Thyroid gland (tissue), 4 donors: ENCODE results near the gene ANTXRL. TPM values are rescaled to one million over a fixed set of nuclear protein-coding genes. Genes with fewer than 3 reads are reported as not detected.

ENCODE experiments used
- DNase-seq, 2 donors: peaks; one replicate each; pipeline ENCODE4 v3.0.0-alpha.2; 2019
- H3K27ac ChIP-seq, 3 donors: fragments of 200-600 bp; sonication (generic); 1 replicate in 2 of 3; 2 replicates in 1 of 3; pipeline ENCODE4 v1.5.1; 2016 to 2019; ENCODE audit warnings: mild to moderate bottlenecking in 1 of 3, moderate library complexity in 1 of 3
- H3K27me3 ChIP-seq: fragments of 200-600 bp; sonication (generic); one replicate; pipeline ENCODE4 v1.5.1; 2019
- H3K36me3 ChIP-seq, 2 donors: fragments of 200-600 bp; sonication (generic); one replicate each; pipeline ENCODE4 v1.5.1; 2016 to 2019
- H3K4me1 ChIP-seq, 2 donors: fragments of 200-600 bp; sonication (generic); one replicate each; pipeline ENCODE4 v1.5.1; 2017 to 2019
- H3K4me3 ChIP-seq, 3 donors: fragments of 200-600 bp; sonication (generic); replicated peaks in 1 of 3; 1 replicate in 2 of 3; 2 replicates in 1 of 3; pipeline ENCODE4 v1.5.1; 2016; ENCODE audit warnings: mild to moderate bottlenecking in 1 of 3
- H3K9me3 ChIP-seq: fragments of 200-600 bp; sonication (generic); one replicate; pipeline ENCODE4 v1.5.1; 2017
- CTCF ChIP-seq, 6 experiments: fragments of 200-600 bp in 3 of 6; fragments of 450-650 bp in 3 of 6; sonication (generic) in 3 of 6; IDR thresholded peaks; one replicate each; pipeline ENCODE4 v1.5.1; 2016 to 2019; ENCODE audit warnings: antibody characterized with exemption in 6 of 6, mild to moderate bottlenecking in 2 of 6, inconsistent platforms in 1 of 6, moderate library complexity in 1 of 6
- POLR2A ChIP-seq, 2 donors: fragments of 450-650 bp; IDR thresholded peaks; one replicate each; pipeline ENCODE4 v1.6.1; 2017; ENCODE audit warnings: antibody characterized with exemption in 2 of 2, mild to moderate bottlenecking in 2 of 2, moderate library complexity in 1 of 2
- WGBS, 2 donors: methylation state at CpG; one replicate each; pipeline ENCODE4 v1.1.5; 2017; 5-methylcytosine and 5-hydroxymethylcytosine counted together
- intact Hi-C: fragments of 100-400 bp; cut with DNase I; formaldehyde crosslinking; loops from one replicate; pipeline ENCODE4 v1.15.1; 2023
- total RNA-seq, 4 donors: library from RNA; depleted of rRNA; stranded (reverse); fragments of >200 nt; gene quantifications; one replicate each; pipeline ENCODE4 v1.2.3, GENCODE V29; 2016

The ANTXRL gene
- total RNA-seq, 4 donors from 2014 or later: not detected

- Histone ChIP-seq H3K27ac (no peak overlapping the region), H3K36me3 (no peaks in the 10 kb centered on the region), H3K4me1 (no peaks in the 10 kb centered on the region), H3K27me3 (no peaks in the 10 kb centered on the region), H3K9me3 (no peaks in the 10 kb centered on the region), H3K4me3 (no peak overlapping the region)
- intact Hi-C loops: no loop called here
- no peak for DNase-seq
- 78 to 94% methylated on average over 1 of the region's 1 CpG for WGBS, 2 donors
- no peak for TF ChIP-seq CTCF (IDR thresholded peaks at IDR 0.05)
- no peak for TF ChIP-seq POLR2A (IDR thresholded peaks at IDR 0.05)
Observed at GRCh38 chr10:46305986-46306385, 19.2 kb downstream of the ANTXRL start.

DNA sequence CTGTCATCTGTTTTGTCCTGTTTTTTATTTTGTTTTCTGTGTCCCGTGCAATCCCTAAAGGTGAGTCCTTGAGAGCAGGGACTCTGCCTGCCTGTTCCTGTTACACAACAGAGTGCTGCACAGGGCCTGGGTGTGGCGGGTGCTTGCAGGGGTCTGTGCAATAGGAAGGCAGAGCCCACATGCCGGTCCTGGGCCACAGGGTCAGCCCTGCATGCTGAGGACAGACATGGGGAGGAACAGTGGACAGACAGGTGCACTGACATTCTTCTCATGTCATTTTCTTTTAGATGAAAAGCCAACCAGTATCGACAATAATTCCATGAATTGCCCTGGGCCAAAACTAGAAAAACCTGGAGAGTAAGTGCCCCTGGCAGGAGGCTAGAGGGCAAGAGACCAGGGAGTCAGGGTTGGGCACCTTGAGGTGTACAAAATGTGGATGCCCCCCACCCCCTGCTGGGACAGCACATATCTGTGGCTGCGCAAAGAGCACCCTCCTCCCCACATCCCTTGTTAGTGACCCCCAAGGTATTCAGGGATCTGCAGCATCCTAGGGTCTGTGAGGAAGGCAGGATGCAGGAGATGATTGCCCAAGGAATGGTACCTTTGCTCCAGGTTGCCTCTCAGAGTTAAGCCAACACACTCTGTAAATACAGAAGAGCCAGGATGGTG is 19.9 kb downstream of the ANTXRL start:
- Histone ChIP-seq H3K4me3 (no peak overlapping the region), H3K27ac (no peak overlapping the region), H3K36me3 (no peaks in the 10 kb centered on the region), H3K4me1 (no peaks in the 10 kb centered on the region), H3K9me3 (no peaks in the 10 kb centered on the region), H3K27me3 (no peaks in the 10 kb centered on the region)
- intact Hi-C loops: no loop called here
- DNase-seq: no peak
- no peak for TF ChIP-seq CTCF (IDR thresholded peaks at IDR 0.05)
- no peak for TF ChIP-seq POLR2A (IDR thresholded peaks at IDR 0.05)
- 88 to 91% methylated on average over 5 of the region's 5 CpGs for WGBS, 2 donors

DNA sequence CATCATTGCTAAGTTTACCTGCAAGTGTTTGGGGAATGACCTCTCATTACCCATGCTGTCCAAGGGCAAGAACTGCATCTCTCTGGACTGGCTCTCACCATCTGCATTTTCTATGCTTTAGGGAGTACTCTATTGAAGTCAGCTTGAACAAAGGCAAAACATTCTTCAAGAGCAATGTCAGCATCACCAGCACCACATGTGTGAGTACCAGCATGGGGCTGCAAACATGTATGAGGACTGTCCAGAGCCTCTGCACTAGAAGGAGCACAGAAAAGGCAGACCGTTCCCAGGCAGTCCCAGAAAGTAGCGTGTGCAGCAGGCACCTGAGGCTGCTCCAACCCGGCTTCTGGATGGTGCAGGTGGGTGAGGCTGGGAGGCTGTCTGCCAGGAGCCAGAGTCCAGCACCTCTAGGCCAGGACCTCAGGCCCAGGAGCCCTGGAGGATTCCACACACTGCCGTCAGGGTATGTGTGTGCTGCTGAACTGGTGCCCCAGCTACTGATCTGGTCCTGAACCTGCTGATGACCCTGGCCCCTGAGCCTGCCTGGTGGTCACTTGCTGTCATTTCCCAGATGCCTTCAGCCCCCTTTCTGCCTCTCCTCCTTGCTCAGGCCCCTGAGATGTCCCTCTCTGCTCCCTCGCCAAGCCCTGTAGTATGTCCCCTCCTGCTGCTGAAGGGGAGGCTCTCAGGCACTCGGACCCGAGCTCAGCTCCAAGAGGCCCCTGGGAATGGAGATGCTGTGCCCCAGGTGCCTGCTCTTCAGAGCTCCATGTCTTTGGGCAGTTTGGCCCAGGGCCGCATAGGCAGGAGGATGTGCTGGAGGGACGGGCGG is 20.7 kb downstream of the ANTXRL start:
- no peaks in the 10 kb centered on the region for H3K27me3 ChIP-seq
- TF ChIP-seq POLR2A (IDR thresholded peaks at IDR 0.05) (no peak), CTCF (IDR thresholded peaks at IDR 0.05) (no peak)
- no peaks in the 10 kb centered on the region for H3K9me3 ChIP-seq
- no peaks in the 10 kb centered on the region for H3K36me3 ChIP-seq
- H3K27ac ChIP-seq: no peak overlapping the region
- WGBS, 2 donors: 85 to 97% methylated on average over 5 to 9 of the region's 10 CpGs
- DNase-seq: no peak
- no peaks in the 10 kb centered on the region for H3K4me1 ChIP-seq
- no peak overlapping the region for H3K4me3 ChIP-seq
- intact Hi-C loops: no loop called here

DNA sequence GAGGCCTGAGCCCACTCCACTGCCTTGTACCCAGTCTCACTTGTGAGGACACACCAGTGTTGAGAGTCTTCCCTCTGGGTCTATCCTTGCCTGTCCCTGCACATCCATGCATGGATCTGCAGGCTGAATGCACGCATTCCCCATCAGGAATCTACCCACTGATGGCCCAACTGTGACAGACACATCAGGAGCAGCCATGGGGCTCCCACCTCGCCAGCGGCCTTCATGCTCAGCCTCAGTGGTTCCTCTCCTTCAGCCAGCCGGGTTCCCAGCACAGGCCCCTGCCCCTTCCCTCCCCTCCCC is 21.3 kb downstream of the ANTXRL start:
- Histone ChIP-seq H3K4me3 (no peak overlapping the region), H3K27me3 (no peaks in the 10 kb centered on the region), H3K36me3 (no peaks in the 10 kb centered on the region), H3K4me1 (no peaks in the 10 kb centered on the region), H3K27ac (no peak overlapping the region), H3K9me3 (no peaks in the 10 kb centered on the region)
- intact Hi-C loops: no loop called here
- no peak for DNase-seq
- WGBS, 2 donors: 82 to 94% methylated on average over 4 of the region's 4 CpGs
- no peak for TF ChIP-seq CTCF (IDR thresholded peaks at IDR 0.05)
- TF ChIP-seq POLR2A (IDR thresholded peaks at IDR 0.05): no peak
